Measurements from ENCODE around the gene KCNMB2.

KCNMB2 gene

GRCh38 chr3:178749471-178749870, 213.2 kb downstream of the KCNMB2 start:
- peaks cover 6% of the 10 kb centered on the region for H3K9me3 Mint-ChIP-seq
- H3K36me3 Mint-ChIP-seq (ENCODE audit: low read depth) = no peaks in the 10 kb centered on the region
- H3K27me3 Mint-ChIP-seq = peaks cover 5% of the 10 kb centered on the region
- no peaks in the 10 kb centered on the region for H3K4me1 Mint-ChIP-seq (ENCODE audit: low read depth)
- no peak overlapping the region for H3K27ac Mint-ChIP-seq
- H3K4me3 Mint-ChIP-seq = no peak overlapping the region

DNA sequence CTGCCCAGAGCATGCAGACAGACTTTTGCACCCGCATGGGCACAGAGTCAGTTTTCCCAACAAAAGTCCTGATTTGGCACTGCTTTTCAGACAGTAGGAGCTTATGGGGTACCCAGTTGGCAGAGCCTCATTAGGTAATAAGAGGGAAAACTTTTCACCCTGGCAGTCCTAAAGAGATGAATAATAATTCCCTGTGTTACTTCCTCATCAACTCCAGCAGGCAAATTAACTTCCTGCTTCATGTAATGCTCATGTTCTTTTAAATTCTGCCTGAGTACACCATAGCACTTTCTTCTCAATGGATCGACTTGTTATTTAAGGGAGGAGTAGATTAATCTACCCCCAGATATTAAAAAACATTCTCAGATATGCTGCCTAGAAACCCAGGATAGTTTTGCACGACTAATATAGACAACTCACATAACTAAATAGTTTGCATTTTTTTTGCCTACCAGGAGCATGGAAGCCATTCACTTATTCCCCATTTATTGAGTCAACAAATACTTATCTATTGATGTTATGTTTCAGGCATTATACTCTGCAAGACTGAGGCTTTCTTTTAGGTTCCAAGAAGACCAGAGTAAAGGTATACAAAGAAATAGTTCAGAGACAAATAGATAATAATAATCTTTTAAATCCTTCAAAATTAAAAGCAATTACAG, 214.5 kb downstream of the KCNMB2 start:
- Mint-ChIP-seq H3K36me3 (ENCODE audit: low read depth) (no peaks in the 10 kb centered on the region), H3K4me1 (ENCODE audit: low read depth) (no peaks in the 10 kb centered on the region), H3K9me3 (peaks cover 6% of the 10 kb centered on the region), H3K27ac (no peak overlapping the region), H3K4me3 (no peak overlapping the region), H3K27me3 (peaks cover 5% of the 10 kb centered on the region)

GRCh38 chr3:178752843-178753242, 216.6 kb downstream of the KCNMB2 start:
- no peak overlapping the region for H3K27ac Mint-ChIP-seq
- no peaks in the 10 kb centered on the region for H3K36me3 Mint-ChIP-seq (ENCODE audit: low read depth)
- peaks cover 5% of the 10 kb centered on the region for H3K27me3 Mint-ChIP-seq
- no peaks in the 10 kb centered on the region for H3K4me1 Mint-ChIP-seq (ENCODE audit: low read depth)
- no peaks in the 10 kb centered on the region for H3K9me3 Mint-ChIP-seq
- H3K4me3 Mint-ChIP-seq = no peak overlapping the region

DNA sequence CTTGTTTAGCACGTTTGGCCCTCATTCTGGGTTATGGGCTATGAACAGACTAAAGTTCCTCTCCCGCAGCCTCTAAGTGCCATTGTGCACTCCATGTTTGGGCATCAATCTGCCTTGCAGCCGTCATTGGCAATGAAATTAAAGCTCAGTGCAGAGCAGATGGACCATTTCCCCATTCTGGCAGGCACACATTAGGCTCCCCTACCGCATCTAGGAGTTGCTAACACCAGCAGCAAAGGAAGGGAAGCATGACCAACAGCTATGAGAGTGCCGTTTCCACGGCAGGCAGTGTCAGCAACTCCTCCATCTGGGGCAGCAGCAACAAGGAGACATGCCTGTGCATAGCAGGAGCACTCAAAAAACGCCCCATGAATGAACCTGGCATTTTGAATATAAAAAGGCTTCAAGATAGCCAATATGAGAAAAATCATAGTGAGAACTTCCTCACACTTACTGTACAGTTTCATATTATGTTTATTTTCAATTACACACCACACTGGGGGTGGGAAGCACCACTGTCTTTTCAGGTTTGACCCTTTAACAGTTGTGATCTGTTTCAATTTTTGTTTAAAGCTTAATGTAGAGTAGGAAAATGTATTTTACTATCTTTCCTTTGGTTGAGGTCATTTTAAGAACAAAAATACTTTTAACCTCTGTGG, 218.7 kb downstream of the KCNMB2 start:
- Mint-ChIP-seq H3K9me3 (no peaks in the 10 kb centered on the region), H3K36me3 (ENCODE audit: low read depth) (no peaks in the 10 kb centered on the region), H3K27ac (no peak overlapping the region), H3K4me3 (no peak overlapping the region), H3K27me3 (peaks cover 5% of the 10 kb centered on the region), H3K4me1 (ENCODE audit: low read depth) (no peaks in the 10 kb centered on the region)

DNA sequence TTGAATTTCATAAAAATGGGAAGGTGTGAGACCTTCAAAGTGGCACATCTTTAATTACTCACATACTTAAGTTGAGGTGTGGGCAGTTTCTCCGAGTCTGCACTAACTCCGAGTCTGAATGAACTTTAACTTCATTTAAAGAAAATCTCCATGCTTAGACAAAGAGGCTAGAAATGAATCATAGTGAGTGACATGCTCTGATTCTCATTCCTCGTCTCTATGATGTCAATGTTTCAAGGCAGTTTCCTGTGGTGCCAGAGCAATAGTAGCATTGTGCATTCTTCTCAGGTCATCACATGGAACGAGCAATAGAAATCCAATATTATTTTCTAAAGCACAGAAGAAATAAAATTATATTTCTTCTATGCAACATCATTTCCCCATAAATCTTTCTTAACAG, 224.8 kb downstream of the KCNMB2 start:
- Mint-ChIP-seq H3K9me3 (no peaks in the 10 kb centered on the region), H3K27ac (no peak overlapping the region), H3K4me3 (no peak overlapping the region), H3K27me3 (no peaks in the 10 kb centered on the region), H3K4me1 (ENCODE audit: low read depth) (no peaks in the 10 kb centered on the region), H3K36me3 (ENCODE audit: low read depth) (no peaks in the 10 kb centered on the region)

DNA sequence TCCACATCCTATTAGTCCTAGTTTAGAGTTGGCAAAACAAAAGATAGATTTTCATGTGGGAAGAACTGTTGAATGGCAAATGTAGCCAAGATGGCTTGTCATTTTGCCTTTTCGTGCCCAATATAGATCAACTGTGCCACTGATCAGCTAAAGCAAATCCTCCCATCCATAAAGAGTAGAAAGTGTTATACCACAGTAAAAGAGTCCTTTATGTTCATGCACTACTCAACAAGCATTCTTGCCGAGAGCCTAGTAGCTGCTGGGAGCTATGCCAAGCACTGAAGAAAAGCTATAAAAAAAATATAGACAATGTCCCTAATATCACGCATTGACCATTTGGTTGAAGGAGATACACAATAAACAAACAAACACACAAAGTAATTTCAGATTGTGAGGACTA, 225.2 kb downstream of the KCNMB2 start:
- no peaks in the 10 kb centered on the region for H3K9me3 Mint-ChIP-seq
- no peak overlapping the region for H3K4me3 Mint-ChIP-seq
- no peaks in the 10 kb centered on the region for H3K27me3 Mint-ChIP-seq
- no peak overlapping the region for H3K27ac Mint-ChIP-seq
- no peaks in the 10 kb centered on the region for H3K4me1 Mint-ChIP-seq (ENCODE audit: low read depth)
- no peaks in the 10 kb centered on the region for H3K36me3 Mint-ChIP-seq (ENCODE audit: low read depth)

DNA sequence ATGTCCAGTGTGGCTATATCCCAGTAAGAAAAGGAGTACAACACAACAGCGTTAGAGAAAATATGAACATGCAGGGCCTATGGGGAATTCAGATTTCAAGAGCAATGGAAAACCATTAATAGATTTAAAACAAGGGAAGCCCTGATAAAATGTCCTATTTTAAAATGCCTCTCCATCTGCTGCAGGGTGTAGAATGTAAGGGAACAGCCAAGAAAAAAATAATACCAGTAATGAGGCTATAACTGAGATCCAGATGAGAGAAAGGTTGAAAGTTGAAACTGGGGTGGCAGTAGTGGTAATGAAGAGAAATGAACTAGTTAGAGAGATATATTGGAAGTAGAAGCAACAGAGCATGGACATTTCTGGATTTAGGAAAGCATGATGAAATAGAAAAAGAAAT, 226.1 kb downstream of the KCNMB2 start:
- Mint-ChIP-seq H3K9me3 (no peaks in the 10 kb centered on the region), H3K36me3 (ENCODE audit: low read depth) (no peaks in the 10 kb centered on the region), H3K4me3 (no peak overlapping the region), H3K27me3 (no peaks in the 10 kb centered on the region), H3K4me1 (ENCODE audit: low read depth) (no peaks in the 10 kb centered on the region), H3K27ac (no peak overlapping the region)

GRCh38 chr3:178765472-178765871, 229.2 kb downstream of the KCNMB2 start:
- H3K4me1 Mint-ChIP-seq (ENCODE audit: low read depth) = no peaks in the 10 kb centered on the region
- no peaks in the 10 kb centered on the region for H3K36me3 Mint-ChIP-seq (ENCODE audit: low read depth)
- H3K27me3 Mint-ChIP-seq = no peaks in the 10 kb centered on the region
- no peak overlapping the region for H3K27ac Mint-ChIP-seq
- no peak overlapping the region for H3K4me3 Mint-ChIP-seq
- H3K9me3 Mint-ChIP-seq = no peaks in the 10 kb centered on the region

GRCh38 chr3:178767581-178767980, 231.3 kb downstream of the KCNMB2 start:
- no peaks in the 10 kb centered on the region for H3K36me3 Mint-ChIP-seq (ENCODE audit: low read depth)

DNA sequence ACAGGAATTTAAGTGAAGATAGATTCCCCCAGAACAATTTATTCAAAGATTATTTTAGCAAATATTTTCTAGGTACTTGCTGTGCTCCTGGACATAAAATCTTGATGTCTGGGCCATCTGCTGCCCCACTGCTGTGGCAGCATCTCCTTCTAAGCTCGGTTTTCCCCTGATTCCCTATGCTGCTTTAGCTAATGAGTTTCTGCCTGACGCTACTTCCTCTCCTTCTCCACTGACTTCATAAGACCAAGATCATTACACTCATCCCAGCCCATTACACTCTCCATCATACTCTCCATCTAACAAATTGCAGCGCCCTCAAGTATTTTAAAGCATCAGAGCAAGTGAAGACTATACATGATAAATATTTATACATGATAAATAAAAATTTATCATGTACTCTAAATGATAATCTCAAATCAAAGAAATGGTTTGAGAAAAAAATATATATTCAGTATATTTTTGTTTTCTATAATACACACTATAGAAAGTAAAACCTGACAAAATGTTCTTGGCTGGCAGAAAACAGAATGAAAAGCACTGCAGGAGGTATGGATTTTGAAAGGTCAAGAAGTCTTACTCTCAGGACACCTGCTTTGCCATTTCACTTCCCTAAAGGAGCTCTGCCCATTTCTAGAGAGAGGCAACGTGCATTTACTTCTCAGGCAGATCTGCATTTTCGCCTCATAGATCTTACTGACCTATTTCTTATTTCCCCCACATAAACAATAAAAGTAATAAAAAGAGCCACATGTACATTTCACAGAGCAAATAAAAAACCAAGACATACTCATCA, 232.0 kb downstream of the KCNMB2 start:
- H3K9me3 Mint-ChIP-seq = peaks cover 8% of the 10 kb centered on the region
- H3K4me1 Mint-ChIP-seq (ENCODE audit: low read depth) = no peaks in the 10 kb centered on the region
- H3K4me3 Mint-ChIP-seq = no peak overlapping the region
- H3K27me3 Mint-ChIP-seq = no peaks in the 10 kb centered on the region
- H3K36me3 Mint-ChIP-seq (ENCODE audit: low read depth) = no peaks in the 10 kb centered on the region
- no peak overlapping the region for H3K27ac Mint-ChIP-seq

More at GRCh38 chr3:178767581-178767980, 231.3 kb downstream of the KCNMB2 start:
- H3K4me3 Mint-ChIP-seq = no peak overlapping the region
- peaks cover 8% of the 10 kb centered on the region for H3K9me3 Mint-ChIP-seq
- H3K27me3 Mint-ChIP-seq = no peaks in the 10 kb centered on the region
- H3K4me1 Mint-ChIP-seq (ENCODE audit: low read depth) = no peaks in the 10 kb centered on the region
- H3K27ac Mint-ChIP-seq = no peak overlapping the region

DNA sequence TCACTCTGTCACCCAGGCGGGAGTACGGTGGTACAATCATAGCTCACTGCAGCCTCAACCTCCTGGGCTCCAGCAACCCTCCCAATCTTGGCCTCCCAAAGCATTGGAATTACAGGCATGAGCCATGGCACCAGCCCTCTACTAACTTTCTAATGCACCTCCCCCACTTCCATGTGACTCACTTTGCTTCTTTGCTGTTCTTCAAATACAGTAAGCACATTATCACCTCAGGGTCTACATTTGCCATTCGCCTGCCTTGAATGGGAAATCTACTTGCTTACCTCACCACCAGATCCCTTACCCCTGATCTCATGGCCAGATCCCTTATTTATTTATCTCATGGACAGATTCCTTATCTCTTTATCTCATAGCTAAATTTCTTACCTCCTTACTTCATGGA, 235.3 kb downstream of the KCNMB2 start:
- H3K4me1 Mint-ChIP-seq (ENCODE audit: low read depth) = no peaks in the 10 kb centered on the region
- H3K27me3 Mint-ChIP-seq = no peaks in the 10 kb centered on the region
- no peaks in the 10 kb centered on the region for H3K36me3 Mint-ChIP-seq (ENCODE audit: low read depth)
- peaks cover 8% of the 10 kb centered on the region for H3K9me3 Mint-ChIP-seq
- H3K27ac Mint-ChIP-seq = no peak overlapping the region
- no peak overlapping the region for H3K4me3 Mint-ChIP-seq

GRCh38 chr3:178772746-178773145, 236.5 kb downstream of the KCNMB2 start:
- H3K36me3 Mint-ChIP-seq (ENCODE audit: low read depth) = no peaks in the 10 kb centered on the region
- no peak overlapping the region for H3K27ac Mint-ChIP-seq
- H3K4me1 Mint-ChIP-seq (ENCODE audit: low read depth) = no peaks in the 10 kb centered on the region
- H3K9me3 Mint-ChIP-seq = peaks cover 8% of the 10 kb centered on the region
- H3K27me3 Mint-ChIP-seq = no peaks in the 10 kb centered on the region
- no peak overlapping the region for H3K4me3 Mint-ChIP-seq

DNA sequence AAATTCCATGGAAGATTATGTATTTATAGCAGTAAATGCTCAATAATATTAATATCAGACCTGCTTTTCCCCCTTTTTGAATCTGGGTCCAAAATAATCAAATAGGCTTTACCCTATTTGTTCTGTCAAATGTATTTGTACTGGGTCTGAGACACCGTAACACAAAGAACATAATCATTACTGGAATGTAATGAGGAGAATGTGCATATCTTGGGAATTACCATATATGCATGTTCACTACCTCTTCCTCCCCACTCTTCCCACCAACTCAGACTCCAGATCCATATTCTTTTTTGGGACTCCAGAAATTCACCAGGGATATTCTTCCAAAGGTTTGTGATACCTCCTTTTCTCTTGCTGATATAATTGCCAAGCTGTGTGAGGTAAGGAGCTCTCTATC, 237.1 kb downstream of the KCNMB2 start:
- Mint-ChIP-seq H3K9me3 (peaks cover 8% of the 10 kb centered on the region), H3K27me3 (no peaks in the 10 kb centered on the region), H3K36me3 (ENCODE audit: low read depth) (no peaks in the 10 kb centered on the region), H3K4me1 (ENCODE audit: low read depth) (no peaks in the 10 kb centered on the region), H3K27ac (no peak overlapping the region), H3K4me3 (no peak overlapping the region)

- Mint-ChIP-seq H3K27me3 (no peaks in the 10 kb centered on the region), H3K27ac (no peak overlapping the region), H3K36me3 (ENCODE audit: low read depth) (no peaks in the 10 kb centered on the region), H3K4me3 (no peak overlapping the region), H3K4me1 (ENCODE audit: low read depth) (no peaks in the 10 kb centered on the region), H3K9me3 (no peaks in the 10 kb centered on the region)
Measured at GRCh38 chr3:178777718-178778411, 241.6 kb downstream of the KCNMB2 start.

DNA sequence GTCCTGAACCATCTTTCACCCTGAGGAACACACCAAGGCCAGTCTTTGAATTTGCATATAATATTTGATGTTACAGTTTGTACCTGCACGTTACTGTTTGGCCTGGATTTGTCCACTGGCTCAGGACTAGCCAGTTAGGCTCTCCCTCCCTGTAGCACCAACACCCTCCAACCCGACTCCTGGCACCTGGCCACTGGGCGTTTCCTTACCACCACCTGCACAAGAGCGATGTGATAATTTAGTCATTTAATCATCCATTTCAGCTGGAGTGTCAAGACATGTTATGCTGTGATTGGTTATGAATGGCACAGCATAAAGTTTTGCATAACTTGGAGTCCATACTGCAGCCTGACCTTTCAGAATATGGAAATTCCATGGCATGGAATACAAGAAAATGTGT, 242.4 kb downstream of the KCNMB2 start:
- no peak overlapping the region for H3K4me3 Mint-ChIP-seq
- no peaks in the 10 kb centered on the region for H3K36me3 Mint-ChIP-seq (ENCODE audit: low read depth)
- no peaks in the 10 kb centered on the region for H3K4me1 Mint-ChIP-seq (ENCODE audit: low read depth)
- H3K27ac Mint-ChIP-seq = no peak overlapping the region
- no peaks in the 10 kb centered on the region for H3K27me3 Mint-ChIP-seq
- H3K9me3 Mint-ChIP-seq = no peaks in the 10 kb centered on the region

Data from stimulated activated naive CD8-positive, alpha-beta T cell treated with anti-CD3 and anti-CD28 coated beads, Interleukin-15, Interleukin-2, amounts not matched to agents 100 ng/mL and 50 ng/mL, for 24 hours (primary cell).